RWPE1 (cell line): ENCODE measurements around the gene KRTAP3-1.

ENCODE experiments used
- CTCF ChIA-PET: fragments of 350-600 bp; sonication (Branson Sonifier 250); formaldehyde crosslinking; extraction: SDS; loops from one replicate; lab custom pipeline; 2021; lab: Yijun Ruan, JAX
- POLR2A ChIA-PET: fragments of 400-600 bp; formaldehyde crosslinking; extraction: SDS; loops from one replicate; lab custom pipeline; 2020; ENCODE audit warnings: antibody characterized with exemption; ENCODE audit not compliant: low non-redundant PET; lab: Yijun Ruan, JAX
- DNase-seq: peaks from one replicate; pipeline ENCODE4 v3.0.0; 2012; ENCODE audit warnings: low spot score
- H3K27ac ChIP-seq: fragments of 450-650 bp; 2 replicates; pipeline ENCODE4 v1.5.1; 2017
- CTCF ChIP-seq: fragments of 450-650 bp; conservative IDR thresholded peaks from 2 replicates; pipeline ENCODE4 v1.5.1; 2017; ENCODE audit warnings: low read depth, mild to moderate bottlenecking

Gene KRTAP3-1

GRCh38 chr17:40996829-40997228 is 12.1 kb downstream of the KRTAP3-1 start:
- TF ChIP-seq CTCF, result no peak

GRCh38 chr17:40995116-40995515 is 13.8 kb downstream of the KRTAP3-1 start:
- no peak for DNase-seq
- POLR2A ChIA-PET, result no interaction called here
- H3K27ac ChIP-seq, result no peak overlapping the region
- CTCF ChIA-PET, result no interaction called here
- no peak for TF ChIP-seq CTCF

More at GRCh38 chr17:40996829-40997228, 12.1 kb downstream of the KRTAP3-1 start:
- H3K27ac ChIP-seq, result no peak overlapping the region
- no peak for DNase-seq
- POLR2A ChIA-PET, result no interaction called here
- CTCF ChIA-PET, result no interaction called here

GRCh38 chr17:40993839-40994238 is 15.1 kb downstream of the KRTAP3-1 start, which contains the start of gene KRTAP3-3:
Gene KRTAP3-3 (minus strand): TSS chr17:40994164. CDS start chr17:40994097, 67 bp downstream.
- H3K27ac ChIP-seq, result no peak within 1 kb of the TSS
- no peak for TF ChIP-seq CTCF
- ChIA-PET POLR2A (no interaction called here), CTCF (no interaction called here)
- no peak for DNase-seq

GRCh38 chr17:40993084-40993483 is 15.8 kb downstream of the KRTAP3-1 start:
- DNase-seq, result no peak
- ChIA-PET CTCF (interaction anchor here (0.7 kb wide), 1 partner anchor 365 kb away, joined by 3 read pairs; no protein-coding TSS in a partner anchor), POLR2A (no interaction called here)
- TF ChIP-seq CTCF, result no peak
- H3K27ac ChIP-seq, result no peak overlapping the region

GRCh38 chr17:40992666-40993065 is 16.3 kb downstream of the KRTAP3-1 start:
- no peak for TF ChIP-seq CTCF
- CTCF ChIA-PET, result no interaction called here
- no peak overlapping the region for H3K27ac ChIP-seq
- DNase-seq, result no peak
- POLR2A ChIA-PET, result no interaction called here

GRCh38 chr17:40986920-40987319 is 22.0 kb downstream of the KRTAP3-1 start:
- CTCF ChIA-PET, result no interaction called here
- DNase-seq, result no peak
- TF ChIP-seq CTCF, result no peak
- POLR2A ChIA-PET, result no interaction called here
- no peak overlapping the region for H3K27ac ChIP-seq

GRCh38 chr17:40984226-40984625 is 24.7 kb downstream of the KRTAP3-1 start, which contains the start of gene KRT40:
Gene KRT40 (minus strand): TSS chr17:40984326. CDS start chr17:40984273, 53 bp downstream.
- H3K27ac ChIP-seq, result no peak within 1 kb of the TSS
- ChIA-PET CTCF (no interaction called here), POLR2A (no interaction called here)
- no peak for DNase-seq
- no peak for TF ChIP-seq CTCF
